SK-N-SH (cell line): ENCODE measurements around the gene GVQW3. TPM values are rescaled to one million over a fixed set of nuclear protein-coding genes. Genes with fewer than 3 reads are reported as not detected.

Experiments
- CTCF ChIA-PET: fragments of 300-600, 350-600 bp; formaldehyde crosslinking; extraction: SDS; loops from one replicate; lab custom pipeline; 2021; lab: Yijun Ruan, JAX
- POLR2A ChIA-PET: fragments of 350-600 bp; sonication (Branson Sonifier 250); formaldehyde crosslinking; extraction: SDS; loops from one replicate; lab custom pipeline; 2020; ENCODE audit warnings: antibody characterized with exemption, inconsistent platforms; lab: Yijun Ruan, JAX
- DNase-seq: peaks from one replicate; pipeline ENCODE4 v3.0.0; 2012
- H2AFZ ChIP-seq: fragments of 200-600 bp; sonication (generic); 2 replicates; pipeline ENCODE4 v1.8.1; 2016; ENCODE audit warnings: antibody characterized with exemption, mild to moderate bottlenecking, low read depth
- H3F3A ChIP-seq: fragments of 200-600 bp; sonication (generic); replicated peaks from 2 replicates; pipeline ENCODE3; 2016; ENCODE audit warnings: antibody characterized with exemption, mild to moderate bottlenecking; ENCODE audit not compliant: insufficient read depth
- H3K27ac ChIP-seq, 2 experiments: fragments of 200-500 bp in 1 of 2; fragments of 200-600 bp in 1 of 2; sonication (Bioruptor generic) in 1 of 2; sonication (generic), shearing (Covaris generic) in 1 of 2; 2 replicates each; pipeline versions ENCODE4 v1.5.1 to v1.6.1; 2014 to 2016; ENCODE audit warnings: low read depth in 2 of 2, inconsistent platforms in 1 of 2, low read length in 1 of 2, mild to moderate bottlenecking in 1 of 2, mixed read lengths in 1 of 2
- H3K27me3 ChIP-seq: fragments of 200-600 bp; sonication (generic), shearing (Covaris generic); 2 replicates; pipeline ENCODE4 v1.6.1; 2016; ENCODE audit warnings: mixed run types; ENCODE audit not compliant: insufficient read depth
- H3K36me3 ChIP-seq, 2 experiments: fragments of 200-500 bp in 1 of 2; fragments of 200-600 bp in 1 of 2; sonication (Bioruptor generic) in 1 of 2; sonication (generic) in 1 of 2; replicated peaks in 1 of 2; 2 replicates each; pipeline versions ENCODE3 to v1.5.1; 2014 to 2016; ENCODE audit warnings: low read length in 1 of 2, mild to moderate bottlenecking in 1 of 2; ENCODE audit not compliant: insufficient read depth in 2 of 2, control insufficient read depth in 1 of 2
- H3K4me1 ChIP-seq, 2 experiments: fragments of 200-500 bp in 1 of 2; fragments of 200-600 bp in 1 of 2; sonication (Bioruptor generic) in 1 of 2; sonication (generic), shearing (Covaris generic) in 1 of 2; 2 replicates each; pipeline versions ENCODE4 v1.5.1 to v1.6.1; 2014 to 2016; ENCODE audit warnings: low read depth in 1 of 2, low read length in 1 of 2, mixed run types in 1 of 2; ENCODE audit not compliant: insufficient read depth in 2 of 2, control insufficient read depth in 1 of 2
- H3K4me2 ChIP-seq: fragments of 200-600 bp; sonication (generic), shearing (Covaris generic); 2 replicates; pipeline ENCODE4 v1.6.1; 2017; ENCODE audit warnings: mixed run types
- H3K4me3 ChIP-seq, 2 experiments: fragments of 200-500 bp in 1 of 2; fragments of 200-600 bp in 1 of 2; sonication (Bioruptor generic) in 1 of 2; sonication (generic), shearing (Covaris generic) in 1 of 2; 2 replicates each; pipeline versions ENCODE4 v1.5.1 to v1.8.1; 2014 to 2016; ENCODE audit warnings: low read depth in 2 of 2, inconsistent platforms in 1 of 2, low read length in 1 of 2, mild to moderate bottlenecking in 1 of 2, mixed read lengths in 1 of 2, moderate library complexity in 1 of 2
- H3K79me2 ChIP-seq: fragments of 200-600 bp; sonication (generic); 2 replicates; pipeline ENCODE4 v1.8.1; 2017; ENCODE audit warnings: mild to moderate bottlenecking; ENCODE audit not compliant: insufficient read depth
- H3K9ac ChIP-seq: fragments of 200-600 bp; sonication (generic); 2 replicates; pipeline ENCODE4 v1.6.1; 2017; ENCODE audit warnings: mixed run types
- H3K9me2 ChIP-seq: fragments of 200-600 bp; sonication (generic); 2 replicates; pipeline ENCODE4 v1.6.1; 2017; ENCODE audit warnings: mixed run types
- H3K9me3 ChIP-seq: fragments of 200-600 bp; sonication (generic); 2 replicates; pipeline ENCODE4 v1.6.1; 2017; ENCODE audit warnings: mixed run types, mild to moderate bottlenecking, moderate library complexity
- H4K20me1 ChIP-seq: fragments of 200-600 bp; sonication (generic); 2 replicates; pipeline ENCODE4 v1.6.1; 2017; ENCODE audit warnings: mild to moderate bottlenecking, mixed run types; ENCODE audit not compliant: insufficient read depth
- CHD2 ChIP-seq: fragments of 150-350 bp; IDR thresholded peaks from 2 replicates; pipeline ENCODE4 v1.6.1; 2018; ENCODE audit warnings: low read length; ENCODE audit not compliant: partially characterized antibody
- EP300 ChIP-seq, 2 experiments: IDR thresholded peaks; 2 replicates each; pipeline versions ENCODE4 v1.4.0 to v1.6.1; 2012; ENCODE audit warnings: borderline replicate concordance in 1 of 2, low read depth in 1 of 2, low read length in 1 of 2
- FOXJ3 ChIP-seq: sonication (generic); formaldehyde crosslinking; IDR thresholded peaks from 2 replicates; pipeline ENCODE4 v1.5.1; 2020; ENCODE audit warnings: mild to moderate bottlenecking, missing genetic modification reagents
- FOXM1 ChIP-seq: IDR thresholded peaks from 2 replicates; pipeline ENCODE4 v1.4.0; 2012; ENCODE audit warnings: low read depth, mild to moderate bottlenecking
- JUND ChIP-seq: IDR thresholded peaks from 2 replicates; pipeline ENCODE4 v1.4.0; 2012
- MAX ChIP-seq: IDR thresholded peaks from 2 replicates; pipeline ENCODE4 v1.4.0; 2012; ENCODE audit warnings: low read depth
- POLR2AphosphoS5 ChIP-seq: IDR thresholded peaks from 2 replicates; pipeline ENCODE4 v1.6.1; 2012; ENCODE audit warnings: low read depth, low read length
- RAD21 ChIP-seq: IDR thresholded peaks from 2 replicates; pipeline ENCODE4 v1.6.1; 2012; ENCODE audit warnings: mild to moderate bottlenecking, low read length
- RFX5 ChIP-seq: IDR thresholded peaks from 2 replicates; pipeline ENCODE4 v1.6.1; 2012; ENCODE audit warnings: mild to moderate bottlenecking, improper control_type of control experiment, low read length
- RXRA ChIP-seq: IDR thresholded peaks from 2 replicates; pipeline ENCODE4 v1.4.0; 2012; ENCODE audit warnings: low read depth, mild to moderate bottlenecking, borderline replicate concordance
- TAF1 ChIP-seq: IDR thresholded peaks from 2 replicates; pipeline ENCODE4 v1.6.1; 2012; ENCODE audit warnings: low read depth, mild to moderate bottlenecking, low read length, moderate library complexity, borderline replicate concordance
- TCF12 ChIP-seq: IDR thresholded peaks from 2 replicates; pipeline ENCODE4 v1.4.0; 2012
- USF2 ChIP-seq: fragments of 150-350 bp; IDR thresholded peaks from 2 replicates; pipeline ENCODE4 v1.6.1; 2017; ENCODE audit warnings: antibody characterized with exemption, low read length, low read depth, borderline replicate concordance
- ZBTB33 ChIP-seq: IDR thresholded peaks from 2 replicates; pipeline ENCODE4 v1.4.0; 2012; ENCODE audit warnings: low read depth, borderline replicate concordance
- polyA plus RNA-seq, 3 experiments: library from polyadenylated mRNA; depleted of rRNA; stranded (reverse); fragments of >200 nt; gene quantifications; 2 replicates each; pipeline ENCODE4 v1.2.3, GENCODE V29; 2012
- TF ChIP-seq, protein P1 (sequence below): fragments of 150-350 bp; IDR thresholded peaks from 2 replicates; pipeline ENCODE4 v1.6.1; 2016; ENCODE audit warnings: mild to moderate bottlenecking, low read depth, low read length

Gene GVQW3
- polyA plus RNA-seq, 1 of the 3 experiments (the other 2 are of a cell fraction) = 2.3 TPM

DNA sequence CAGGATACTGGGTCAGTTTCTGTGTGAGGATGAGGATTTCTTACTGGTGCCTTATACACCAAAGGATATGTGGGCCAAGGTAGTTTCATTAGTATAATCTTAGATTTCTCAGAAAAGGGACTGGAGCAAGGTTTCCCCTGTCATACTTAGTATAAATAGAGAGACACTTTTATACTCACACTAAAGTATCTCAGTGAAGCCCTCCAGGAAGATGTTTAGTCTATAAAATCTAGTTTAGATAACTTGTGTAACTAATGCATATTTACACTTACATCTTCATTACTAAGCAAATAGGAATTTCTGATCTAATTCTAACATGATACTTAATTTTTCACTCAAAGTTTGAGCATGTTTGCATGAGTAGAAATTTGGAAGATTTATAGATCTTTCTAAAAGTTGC lies 74.8 kb downstream of the GVQW3 start:
- TF ChIP-seq TCF12 = no peak
- TF ChIP-seq JUND = no peak
- TF ChIP-seq RFX5 = no peak
- no peak for TF ChIP-seq CHD2
- TF ChIP-seq, protein P1, sequence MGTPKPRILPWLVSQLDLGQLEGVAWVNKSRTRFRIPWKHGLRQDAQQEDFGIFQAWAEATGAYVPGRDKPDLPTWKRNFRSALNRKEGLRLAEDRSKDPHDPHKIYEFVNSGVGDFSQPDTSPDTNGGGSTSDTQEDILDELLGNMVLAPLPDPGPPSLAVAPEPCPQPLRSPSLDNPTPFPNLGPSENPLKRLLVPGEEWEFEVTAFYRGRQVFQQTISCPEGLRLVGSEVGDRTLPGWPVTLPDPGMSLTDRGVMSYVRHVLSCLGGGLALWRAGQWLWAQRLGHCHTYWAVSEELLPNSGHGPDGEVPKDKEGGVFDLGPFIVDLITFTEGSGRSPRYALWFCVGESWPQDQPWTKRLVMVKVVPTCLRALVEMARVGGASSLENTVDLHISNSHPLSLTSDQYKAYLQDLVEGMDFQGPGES = no peak
- TF ChIP-seq FOXJ3 (CRISPR knock-in tag) = no peak
- no peak for TF ChIP-seq FOXM1
- TF ChIP-seq TAF1 = no peak
- no peak for TF ChIP-seq POLR2AphosphoS5
- TF ChIP-seq USF2 = no peak
- no peak for TF ChIP-seq RAD21
- TF ChIP-seq RXRA = no peak
- no peak for TF ChIP-seq MAX
- no peak for TF ChIP-seq EP300 (IDR thresholded peaks at IDR 0.05; ENCODE audit: borderline replicate concordance in 1 of 2, low read depth in 1 of 2, low read length in 1 of 2)
- TF ChIP-seq ZBTB33 = no peak
- no peak overlapping the region for H3K27ac ChIP-seq
- no peak overlapping the region for H3K4me3 ChIP-seq
- peaks cover 6% of the 10 kb centered on the region; the same call in 1 of the 2 replicates for H3K79me2 ChIP-seq
- no peaks in the 10 kb centered on the region for H3K9me3 ChIP-seq
- H4K20me1 ChIP-seq = no peaks in the 10 kb centered on the region; the same call in 1 of the 2 replicates
- no peaks in the 10 kb centered on the region for H3K9me2 ChIP-seq
- no peak overlapping the region for H2AFZ ChIP-seq
- peaks cover 58 to 65% of the 10 kb centered on the region in 2 experiments for H3K36me3 ChIP-seq
- no peaks in the 10 kb centered on the region for H3K27me3 ChIP-seq
- ChIA-PET CTCF (interaction anchor here (1.3 kb wide), 1 partner anchor 266 kb away, joined by 3 read pairs; no protein-coding TSS in a partner anchor), POLR2A (no interaction called here)
- peaks cover 0 to 9% of the 10 kb centered on the region in 2 experiments; a peak in 2 of 4 replicates for H3K4me1 ChIP-seq
- DNase-seq = no peak
- no peak overlapping the region for H3K4me2 ChIP-seq
- H3K9ac ChIP-seq = no peak overlapping the region
- no peaks in the 10 kb centered on the region for H3F3A ChIP-seq
